ENCODE results near the gene POLK.

Gene POLK

DNA sequence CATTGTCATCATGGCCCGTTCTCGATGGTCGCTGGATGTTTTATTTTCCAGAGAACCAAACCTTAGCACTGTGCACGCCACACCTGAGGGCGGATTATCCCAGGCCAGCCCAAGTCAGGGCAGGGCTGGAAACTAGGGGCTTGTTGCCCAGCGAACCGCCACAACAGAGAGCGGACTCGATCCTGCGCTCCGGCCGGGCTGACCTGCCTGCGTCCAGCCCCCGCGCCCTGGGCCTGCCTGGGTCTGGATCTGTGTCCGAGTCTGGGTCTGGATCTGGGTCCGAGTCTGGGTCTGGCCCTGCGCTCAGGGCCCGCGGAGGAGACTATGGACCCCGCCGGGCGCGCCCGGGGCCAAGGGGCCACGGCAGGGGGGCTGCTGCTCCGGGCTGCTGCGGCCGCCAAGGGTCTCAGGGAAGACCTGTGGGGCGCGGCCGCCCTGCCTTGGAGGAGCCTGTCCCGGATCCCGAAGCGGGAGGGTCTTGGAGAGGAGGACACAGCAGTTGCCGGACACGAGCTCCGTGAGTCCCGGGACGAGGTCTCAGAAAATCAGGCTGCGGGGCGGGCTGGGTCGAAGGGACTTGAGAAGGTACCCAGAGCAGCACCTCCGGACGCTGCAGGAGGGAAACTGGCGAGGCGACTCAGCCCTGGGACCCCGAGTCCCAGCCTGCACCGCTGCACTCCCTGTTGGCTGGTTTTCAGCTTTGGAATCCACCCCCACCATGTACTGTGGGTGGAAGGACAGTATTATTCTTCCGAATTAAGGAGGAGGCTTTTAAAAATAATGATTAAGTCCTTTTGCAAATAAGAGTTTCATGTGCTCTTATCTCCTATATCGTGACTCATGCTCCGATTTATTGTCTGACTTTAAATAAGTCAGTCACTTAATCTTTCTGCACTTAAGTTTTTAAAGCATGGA, 99.9 kb downstream of the POLK start, which contains the start of gene ANKDD1B:
ANKDD1B (plus strand) TSS at position 143 of the 915 bp plus-strand sequence; CDS start at position 325, 182 bp downstream.
- DNase-seq, result peak in 1 of 2 experiments; percentile 43

DNA sequence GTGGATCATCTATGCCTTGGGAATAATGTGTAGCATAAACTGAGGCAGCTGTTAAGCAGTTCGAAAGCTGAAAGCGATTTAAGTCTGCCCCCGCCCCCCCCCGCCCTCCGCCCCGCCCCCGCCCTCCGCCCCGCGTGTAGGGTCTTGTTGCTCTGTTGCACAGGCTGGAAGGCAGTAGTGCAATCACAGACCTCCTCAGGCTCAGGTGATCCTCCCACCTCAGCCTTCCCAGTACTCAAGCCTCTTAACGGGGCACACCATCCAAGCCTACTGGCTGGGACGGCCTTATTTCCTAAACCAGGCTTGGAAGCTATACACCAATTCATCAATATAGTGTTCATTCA, 100.5 kb downstream of the POLK start:
- peak in 1 of 2 experiments; percentile 35 for DNase-seq

DNA sequence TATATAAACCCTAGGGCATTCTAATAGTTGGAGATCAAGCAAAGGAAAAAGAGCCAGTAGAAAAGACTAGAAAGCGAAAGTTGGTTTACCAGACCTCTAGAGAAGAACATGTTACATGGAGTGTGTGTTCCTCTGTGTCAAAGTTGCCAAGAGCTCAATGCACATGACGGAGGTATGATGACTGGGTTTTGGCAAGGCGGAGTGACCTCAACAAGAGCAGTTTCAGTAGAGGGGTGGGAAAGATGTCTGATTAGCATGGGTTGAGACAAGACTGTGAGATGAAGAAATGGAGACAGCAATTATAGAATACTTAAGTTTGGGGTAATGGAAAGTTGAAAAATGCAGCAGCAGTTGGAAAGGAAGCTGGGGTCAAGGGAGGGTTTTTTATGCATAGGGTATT, 101.2 kb downstream of the POLK start:
- DNase-seq, result no peak

DNA sequence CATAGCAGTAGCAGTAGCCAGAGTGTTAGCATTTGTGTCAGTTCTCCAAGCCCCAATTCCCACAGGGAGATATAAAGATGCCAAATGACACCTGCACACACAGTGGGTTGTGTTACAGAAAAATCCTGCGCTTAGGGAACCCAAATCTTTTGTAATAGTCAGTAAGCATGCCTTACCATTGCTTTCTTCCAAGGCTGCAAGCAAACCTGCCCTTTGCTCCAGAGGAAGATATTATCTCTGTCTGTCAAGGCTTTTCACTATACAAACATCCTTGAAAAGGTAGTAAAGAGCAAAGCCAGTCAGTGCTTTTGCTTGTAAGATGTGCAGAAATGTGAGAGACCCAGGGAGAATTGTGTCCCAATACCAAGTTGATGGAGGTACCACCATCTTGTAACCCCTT, 102.5 kb downstream of the POLK start:
- DNase-seq, result no peak

DNA sequence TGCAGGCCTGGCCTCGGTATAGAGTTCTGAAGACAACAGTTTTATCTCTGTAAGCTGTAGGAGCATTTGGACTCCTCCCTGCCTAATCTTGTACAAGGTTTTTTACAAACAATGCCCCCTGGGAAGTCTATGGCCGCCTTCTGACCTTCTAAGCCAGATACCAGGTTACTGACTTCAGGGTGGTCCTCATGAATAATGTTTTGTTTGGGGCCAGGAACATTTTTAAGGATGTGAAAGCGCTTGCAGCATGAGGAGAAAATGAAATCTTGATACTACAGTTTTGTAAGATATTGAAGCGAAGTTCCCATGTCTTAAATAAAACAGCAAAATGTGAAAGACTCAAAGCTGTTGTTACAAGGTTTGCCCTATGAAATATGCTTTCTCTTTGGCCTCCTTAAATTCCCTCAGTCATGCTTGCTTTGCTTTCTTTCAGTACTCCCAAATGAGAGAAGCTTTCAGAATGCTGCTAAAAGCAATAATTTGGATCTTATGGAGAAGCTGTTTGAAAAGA, 104.7 kb downstream of the POLK start:
- DNase-seq, result no peak

DNA sequence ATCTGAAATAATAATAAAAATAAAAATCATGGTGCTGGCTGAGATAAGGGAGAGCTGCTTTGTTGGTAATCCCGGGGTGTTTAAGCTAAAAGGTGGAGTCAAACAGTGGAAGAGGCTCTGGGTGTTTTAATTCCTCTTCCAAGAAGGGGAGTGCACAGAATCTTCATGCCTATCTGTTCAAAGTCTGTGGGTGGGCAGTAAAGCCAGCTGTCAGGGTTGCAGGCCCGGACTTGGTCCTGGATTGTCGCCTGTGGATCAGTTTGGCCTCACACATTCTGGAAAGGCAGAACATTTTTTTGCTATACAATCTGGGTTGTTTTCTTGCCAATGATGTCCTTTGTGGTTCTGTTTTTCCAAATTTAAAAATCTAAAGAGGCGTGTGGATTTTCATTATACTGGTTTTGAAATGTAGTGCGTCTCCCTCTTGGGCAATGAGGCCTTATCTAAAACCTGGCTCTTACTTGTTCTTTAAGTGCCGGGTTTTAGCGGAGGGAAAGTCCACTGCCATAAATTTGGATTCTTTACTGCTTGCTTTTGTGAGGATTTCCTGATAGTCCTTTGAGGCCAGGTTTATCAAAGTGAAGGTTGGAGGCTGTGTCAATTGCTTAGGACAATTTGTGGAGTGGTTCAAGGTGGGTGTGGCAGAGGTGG, 105.4 kb downstream of the POLK start:
- DNase-seq, result peak in 1 of 2 experiments; percentile 4

DNA sequence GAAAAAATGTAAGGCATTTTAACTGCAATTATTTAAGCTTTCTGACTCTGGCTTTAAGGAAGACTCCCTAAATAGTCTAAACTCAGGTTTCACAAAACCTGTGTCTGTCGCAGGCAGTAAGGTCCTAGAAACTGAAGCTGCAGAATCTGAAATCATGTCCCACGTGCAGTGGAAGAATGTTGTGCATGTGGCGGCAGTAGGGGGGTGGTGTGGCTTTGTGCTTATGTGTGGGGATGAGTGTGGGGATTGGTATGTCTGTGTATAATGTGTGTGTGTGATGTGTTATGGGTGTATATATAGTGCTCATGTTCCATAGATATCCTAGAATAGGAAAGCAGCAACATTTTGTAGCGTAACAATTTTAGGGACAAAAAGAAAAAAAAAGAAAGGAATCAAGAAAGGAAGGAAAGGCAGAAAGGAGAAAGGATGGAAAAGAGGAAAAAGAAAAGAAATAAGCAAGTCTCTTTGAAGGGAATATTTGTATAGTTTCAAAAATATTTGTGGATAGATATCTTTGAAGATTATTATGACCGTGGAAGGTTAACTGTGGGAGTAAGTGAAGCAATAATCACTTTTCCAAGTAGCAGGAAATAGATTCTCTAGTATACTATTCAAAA, 106.2 kb downstream of the POLK start:
- DNase-seq, result no peak

DNA sequence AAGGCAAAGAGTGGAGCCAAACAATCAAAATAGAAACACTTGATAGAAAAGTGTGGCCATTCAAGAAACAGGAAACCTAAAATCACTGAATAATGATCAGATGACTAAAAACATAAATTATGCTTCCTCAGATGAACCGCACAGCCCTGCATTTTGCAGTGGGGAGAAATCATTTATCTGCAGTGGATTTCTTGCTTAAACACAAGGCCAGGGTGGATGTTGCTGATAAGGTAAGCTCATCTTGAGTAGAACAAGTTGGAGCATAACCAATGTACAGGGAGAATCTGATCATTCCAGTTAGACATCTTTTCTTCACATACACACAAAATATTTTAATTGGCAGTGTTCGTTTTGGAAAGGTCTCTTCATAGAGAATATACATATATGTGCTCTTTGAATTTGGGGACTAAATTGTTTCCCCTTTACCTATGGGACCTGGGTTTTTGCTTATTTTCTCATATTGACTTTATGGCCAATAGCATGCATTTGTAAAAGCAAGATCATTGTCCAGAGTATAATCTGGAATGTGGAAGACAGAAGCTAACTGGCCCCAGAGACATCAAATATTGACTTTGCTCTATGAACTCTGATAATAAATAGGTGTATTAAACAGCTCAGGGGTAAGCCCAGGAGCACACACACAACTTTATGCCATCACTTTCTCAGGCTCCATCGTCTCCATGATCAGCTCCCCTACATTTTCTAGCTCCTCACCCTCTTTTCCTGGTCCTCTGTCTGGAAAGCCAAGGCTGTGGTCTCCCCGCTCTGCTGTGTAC, 108.7 kb downstream of the POLK start:
- DNase-seq, result no peak

DNA sequence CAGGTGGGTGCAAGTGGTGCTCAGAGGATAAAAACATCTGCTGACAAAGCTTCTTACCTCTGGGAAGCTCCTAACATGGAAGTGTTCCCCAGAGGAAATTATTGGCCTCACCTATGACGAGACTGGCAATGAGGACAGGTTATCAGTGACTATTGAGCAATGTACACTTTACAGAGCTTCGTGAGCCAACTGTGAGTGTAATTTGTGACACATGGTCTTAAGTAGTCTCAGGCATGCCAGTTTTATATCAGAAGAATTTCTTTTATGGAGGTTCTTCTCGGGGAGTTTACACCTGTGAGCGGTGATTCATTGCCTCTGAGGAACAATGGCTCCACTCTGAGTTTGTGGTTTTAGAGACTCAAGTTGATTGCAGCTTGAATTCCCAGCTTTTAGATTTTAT, 110.9 kb downstream of the POLK start:
- DNase-seq, result no peak

DNA sequence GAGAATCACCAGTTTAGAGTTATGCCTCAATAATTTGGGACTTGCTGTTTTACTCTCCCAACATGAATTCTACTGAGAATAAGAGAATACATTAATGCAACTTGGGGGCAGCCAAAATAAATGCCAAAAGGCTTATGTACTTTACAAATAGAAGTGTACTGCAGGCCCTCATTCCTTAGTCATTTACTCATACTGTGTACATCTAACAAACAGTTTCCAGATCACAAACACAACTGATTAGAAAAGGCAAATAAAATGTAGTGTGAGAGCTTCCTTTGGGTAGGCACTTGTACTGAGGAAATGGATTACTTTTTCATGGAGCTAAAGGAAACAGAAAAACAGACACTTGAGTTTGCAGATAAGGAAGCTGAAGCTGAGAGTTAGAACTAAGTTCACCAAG, 112.2 kb downstream of the POLK start:
- DNase-seq, result no peak

DNA sequence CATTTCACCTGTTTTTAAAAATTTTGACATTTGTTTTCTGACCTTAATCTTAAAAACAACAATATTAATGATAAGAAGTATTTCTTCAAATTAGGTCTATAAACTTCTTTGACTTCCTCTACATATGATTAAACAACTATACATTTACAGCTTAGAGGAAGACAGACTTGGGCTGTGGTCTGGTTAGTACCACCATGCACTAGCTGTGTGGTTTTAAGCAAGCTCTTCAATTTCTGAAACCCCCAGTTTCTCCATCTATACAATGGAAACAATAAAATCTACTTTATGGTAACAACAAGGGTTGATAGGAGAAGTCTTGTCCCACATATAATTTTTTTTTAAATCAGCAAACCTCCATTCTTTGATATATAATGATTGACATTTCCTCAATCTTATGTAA, 115.3 kb downstream of the POLK start:
- DNase-seq, result no peak

DNA sequence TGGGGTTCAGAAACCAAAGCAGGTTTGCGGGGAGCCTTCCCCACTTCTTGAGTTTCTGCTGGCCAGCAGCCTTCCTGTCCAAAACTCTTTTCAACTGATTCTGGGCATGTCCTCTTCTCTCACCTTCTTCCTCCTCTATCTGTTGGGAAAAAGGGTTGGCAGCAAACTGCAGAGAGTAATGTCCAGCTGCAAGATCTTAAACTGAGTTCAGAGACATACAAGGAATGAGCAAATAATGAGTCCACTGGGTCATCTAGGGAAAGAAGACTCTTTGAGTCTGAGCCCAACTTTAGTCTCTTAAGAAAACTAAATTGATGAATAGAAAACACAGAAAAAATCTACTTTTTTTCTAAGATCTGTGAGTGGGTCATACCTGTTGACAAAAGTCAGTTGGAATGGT, 116.1 kb downstream of the POLK start:
- DNase-seq, result no peak

DNA sequence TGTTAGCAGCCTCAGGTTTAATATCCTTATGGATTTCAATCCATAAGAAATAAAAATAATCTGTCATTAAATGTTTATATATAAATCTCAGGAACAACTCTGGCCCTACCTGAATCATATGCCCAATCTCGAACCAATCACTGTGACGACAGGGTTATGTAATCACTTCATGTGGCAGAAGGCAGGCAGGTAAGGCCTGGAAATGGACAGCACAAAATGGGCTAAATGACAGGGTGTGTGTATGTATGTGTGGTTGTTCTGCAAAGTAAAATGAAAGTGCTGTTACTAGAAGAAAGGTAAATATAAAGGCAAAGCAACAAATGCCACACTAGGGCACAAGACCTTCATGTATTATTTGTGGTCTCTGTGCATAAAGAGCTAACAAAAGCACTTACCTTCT, 119.2 kb downstream of the POLK start:
- no peak for DNase-seq

DNA sequence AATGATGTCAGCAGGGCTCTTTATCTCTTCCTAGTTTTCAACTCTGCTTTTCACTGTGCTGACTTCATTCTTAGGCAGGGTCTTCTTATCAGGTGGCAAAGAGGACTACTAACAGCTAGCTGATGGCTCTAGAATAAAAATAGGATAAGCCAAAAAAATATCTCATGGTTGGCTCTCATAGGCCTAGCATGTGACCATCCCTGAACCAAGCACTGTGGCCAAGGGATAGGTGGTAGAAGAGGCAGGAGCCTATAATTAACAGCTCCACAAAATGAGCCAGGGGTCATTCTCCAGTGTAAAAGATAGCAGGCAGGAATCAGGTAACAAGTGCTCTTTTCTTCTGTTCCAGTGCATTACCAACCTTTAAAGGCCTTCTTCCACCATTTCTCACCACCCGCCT, 120.6 kb downstream of the POLK start:
- DNase-seq, result no peak

DNA sequence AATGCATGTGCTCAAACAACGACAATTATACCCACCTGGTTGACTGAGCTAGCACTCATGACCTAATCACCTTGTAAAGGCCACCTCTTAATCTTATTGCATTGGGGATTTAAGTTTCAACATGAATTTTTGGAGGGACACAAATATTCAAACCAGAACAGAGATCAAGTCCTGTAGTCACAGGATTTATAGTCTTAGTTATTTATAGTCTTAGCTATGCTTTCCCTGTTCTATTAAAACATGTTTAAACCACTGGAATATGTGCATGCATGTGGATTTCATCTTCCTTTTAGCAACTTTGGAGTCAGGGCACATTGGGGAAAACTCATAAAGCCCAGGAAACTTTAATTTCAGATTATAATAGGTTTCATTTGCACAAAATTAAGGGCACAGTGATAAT, 126.3 kb downstream of the POLK start:
- DNase-seq, result no peak

DNA sequence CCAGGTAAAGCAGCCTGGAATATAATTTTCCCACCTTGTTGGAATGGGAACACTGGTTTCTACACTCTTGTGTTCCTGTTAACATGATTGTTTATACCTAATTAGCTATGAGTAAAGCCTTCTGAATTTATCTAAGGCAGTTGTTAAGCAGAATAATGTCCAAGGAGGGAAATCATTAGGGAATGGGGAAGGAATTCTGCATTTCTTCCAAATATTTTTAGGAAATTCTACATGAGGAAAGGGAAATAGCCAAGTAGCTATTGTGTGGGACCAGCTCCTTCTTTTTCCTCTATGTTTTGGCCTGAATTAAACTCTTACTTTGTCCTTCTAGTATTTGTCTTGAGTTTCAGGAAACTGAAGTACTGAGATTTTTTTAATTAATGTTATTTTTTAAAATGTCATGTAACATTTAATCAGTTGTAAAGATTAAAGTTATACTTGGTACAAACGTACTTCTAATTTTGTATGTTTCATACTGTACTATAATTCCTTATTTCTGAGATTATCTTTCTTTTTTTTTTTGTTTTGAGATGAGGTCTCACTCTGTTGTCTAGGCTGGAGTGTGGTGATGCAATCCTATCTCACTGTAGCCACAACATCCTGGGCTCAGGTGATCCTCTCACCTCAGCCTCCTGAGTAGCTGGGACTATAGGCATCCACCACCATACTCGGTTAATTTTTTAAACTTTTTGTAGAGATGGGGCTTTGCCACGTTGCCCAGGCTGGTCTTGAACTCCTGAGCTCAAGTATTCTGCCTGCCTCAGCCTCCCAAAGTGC, 128.0 kb downstream of the POLK start:
- no peak for DNase-seq

DNA sequence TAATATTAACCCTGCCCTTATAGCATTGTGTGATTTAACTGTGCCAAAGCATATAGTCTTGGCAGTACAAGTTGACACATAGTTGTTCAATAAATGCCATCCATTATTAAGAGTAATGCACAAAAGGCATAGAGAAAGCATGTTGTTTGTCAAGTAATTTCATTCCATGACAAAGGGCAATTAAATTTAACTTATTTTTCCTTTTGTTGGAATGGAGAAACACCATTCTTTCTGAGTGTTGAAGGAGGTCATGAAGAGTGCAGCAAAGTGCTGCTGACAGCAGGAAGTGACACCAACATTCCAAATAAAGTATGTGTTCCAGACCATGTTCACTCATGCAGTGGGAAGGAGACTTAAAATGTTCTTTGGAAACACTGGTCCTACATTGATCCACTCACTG, 128.7 kb downstream of the POLK start:
- no peak for DNase-seq

DNA sequence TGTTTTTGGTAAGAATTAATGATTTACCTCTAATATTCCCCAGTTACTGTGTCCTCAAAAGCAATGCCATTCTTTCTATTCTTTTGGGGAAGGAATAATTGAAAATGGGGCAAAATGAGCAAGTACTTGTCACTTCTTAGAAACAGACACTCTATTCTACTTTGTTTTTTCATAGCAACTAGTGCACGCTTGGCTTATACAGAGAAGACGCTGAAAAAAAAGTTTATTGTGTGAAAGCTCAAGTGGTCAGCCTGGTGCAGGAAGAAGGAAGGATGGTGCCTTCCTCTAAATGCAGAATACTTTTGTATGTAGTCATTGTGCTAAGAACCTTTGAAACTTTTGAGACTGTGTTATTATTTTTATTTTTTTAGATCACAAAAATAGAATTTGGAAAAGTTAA, 129.1 kb downstream of the POLK start:
- no peak for DNase-seq

DNA sequence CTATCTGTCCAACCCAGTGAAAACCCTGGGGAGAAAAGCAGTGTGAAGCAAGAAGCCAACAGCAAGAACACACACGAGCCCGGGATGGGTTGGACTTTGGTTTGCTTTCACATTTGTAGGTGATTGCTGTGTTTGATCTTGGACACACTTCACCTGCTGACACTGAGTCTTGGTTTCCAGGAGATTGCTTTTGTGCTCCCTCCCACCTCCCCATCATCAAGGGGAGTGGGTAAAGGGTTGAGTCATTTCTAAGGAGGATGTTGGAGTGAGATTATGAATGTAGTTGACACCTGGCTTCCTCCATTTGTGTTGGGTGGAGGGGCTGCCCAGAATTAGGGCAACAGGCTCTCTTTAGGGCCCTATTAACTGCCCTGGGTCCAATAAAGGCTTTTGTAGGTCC, 137.0 kb downstream of the POLK start:
- DNase-seq, result no peak
